ENCODE measurements around the gene LRP1B.

GRCh38 chr2:141493936-141494335, 636.9 kb downstream of the LRP1B start:
- TF ChIP-seq POLR2A (IDR thresholded peaks at IDR 0.05) (no peak), CTCF (IDR thresholded peaks at IDR 0.05 in 4 of 5, conservative IDR thresholded peaks at IDR 0.05 in 1 of 5) (no peak)
